Measurements from ENCODE around the gene ST6GALNAC2. TPM values are rescaled to one million over a fixed set of nuclear protein-coding genes. Genes with fewer than 3 reads are reported as not detected.

The ST6GALNAC2 gene
- total RNA-seq, 4 donors from 2014 or later: 0.94 to 2.5 TPM; not detected in 2

GRCh38 chr17:76517638-76518038 lies 68.0 kb downstream of the ST6GALNAC2 start:
- Histone ChIP-seq H3K4me1 (peaks cover 0 to 7% (median 3%) of the 10 kb centered on the region in 4 donors), H3K27me3 (no peaks in the 10 kb centered on the region), H3K9me3 (no peaks in the 10 kb centered on the region), H3K27ac (peak overlapping the region in 1 of 4 donors; percentile 17), H3K36me3 (no peaks in the 10 kb centered on the region), H3K4me3 (no peak overlapping the region)
- DNase-seq: no peak
- TF ChIP-seq POLR2A (IDR thresholded peaks at IDR 0.05) (no peak), CTCF (IDR thresholded peaks at IDR 0.05) (no peak)

Small RNAs within 50 kb of the gene (small RNA-seq; reads per million reads assigned to genes)
- gene AC015802.2 (0.06 to 0.23 reads per million in 2 donors), gene SNORD1A (0 reads per million in 2 donors), gene SNORD1B (208 to 424 reads per million in 2 donors)

Other genes starting within 250 kb of the ST6GALNAC2 start
- gene PRPSAP1, start 231.9 kb downstream of the ST6GALNAC2 start, total RNA-seq: 100 to 1,000 TPM in 1 of 4 donors, 10 to 100 TPM in 3; 39.4 to 105 (median 70.4) TPM
- 1 to 10 TPM in 3 of 4 donors, under 1 TPM in 1; 0.53 to 5.9 (median 3.8) TPM for gene SPHK1, start 201.3 kb downstream of the ST6GALNAC2 start, total RNA-seq
- gene UBE2O, start 132.7 kb downstream of the ST6GALNAC2 start, total RNA-seq: 10 to 100 TPM; 20.5 to 75.1 (median 31.6) TPM
- gene AANAT, start 118.3 kb downstream of the ST6GALNAC2 start, total RNA-seq: not detected
- gene RHBDF2, start 84.4 kb downstream of the ST6GALNAC2 start, total RNA-seq: 100 to 1,000 TPM in 1 of 4 donors, 10 to 100 TPM in 2, 1 to 10 TPM in 1; 8.8 to 225 (median 33.0) TPM
- 10 to 100 TPM in 3 of 4 donors, 1 to 10 TPM in 1; 5.8 to 81.7 (median 11.1) TPM for gene CYGB, start 48.2 kb downstream of the ST6GALNAC2 start, total RNA-seq
- gene PRCD, start 45.8 kb downstream of the ST6GALNAC2 start, total RNA-seq: 10 to 100 TPM in 1 of 4 donors, 1 to 10 TPM in 1, not detected in 2; 1.2 to 10.7 TPM
- 100 to 1,000 TPM in 2 of 4 donors, 10 to 100 TPM in 2; 91.6 to 135 (median 102) TPM for gene ST6GALNAC1, start 57.9 kb upstream of the ST6GALNAC2 start, total RNA-seq
- gene MXRA7, start 125.1 kb upstream of the ST6GALNAC2 start, total RNA-seq: 10 to 100 TPM in 3 of 4 donors, 1 to 10 TPM in 1; 9.1 to 27.3 (median 23.4) TPM
- gene JMJD6, start 140.7 kb upstream of the ST6GALNAC2 start, total RNA-seq: 10 to 100 TPM; 21.5 to 42.6 (median 38.8) TPM
- gene METTL23, start 141.0 kb upstream of the ST6GALNAC2 start, total RNA-seq: 10 to 100 TPM; 20.7 to 31.4 (median 27.0) TPM
- 100 to 1,000 TPM; 185 to 403 (median 242) TPM for gene SRSF2, start 151.5 kb upstream of the ST6GALNAC2 start, total RNA-seq
- gene MFSD11, start 152.3 kb upstream of the ST6GALNAC2 start, total RNA-seq: 10 to 100 TPM; 35.3 to 64.8 (median 47.0) TPM